GM19438 (cell line): Measurements from ENCODE around the gene DNPH1.

Experiments
- ATAC-seq: cut with Tn5 transposase; IDR thresholded peaks from one replicate; pipeline ENCODE4 v1.9.1; 2021; ENCODE audit warnings: low read depth; ENCODE audit not compliant: unreplicated experiment

DNPH1 gene

DNA sequence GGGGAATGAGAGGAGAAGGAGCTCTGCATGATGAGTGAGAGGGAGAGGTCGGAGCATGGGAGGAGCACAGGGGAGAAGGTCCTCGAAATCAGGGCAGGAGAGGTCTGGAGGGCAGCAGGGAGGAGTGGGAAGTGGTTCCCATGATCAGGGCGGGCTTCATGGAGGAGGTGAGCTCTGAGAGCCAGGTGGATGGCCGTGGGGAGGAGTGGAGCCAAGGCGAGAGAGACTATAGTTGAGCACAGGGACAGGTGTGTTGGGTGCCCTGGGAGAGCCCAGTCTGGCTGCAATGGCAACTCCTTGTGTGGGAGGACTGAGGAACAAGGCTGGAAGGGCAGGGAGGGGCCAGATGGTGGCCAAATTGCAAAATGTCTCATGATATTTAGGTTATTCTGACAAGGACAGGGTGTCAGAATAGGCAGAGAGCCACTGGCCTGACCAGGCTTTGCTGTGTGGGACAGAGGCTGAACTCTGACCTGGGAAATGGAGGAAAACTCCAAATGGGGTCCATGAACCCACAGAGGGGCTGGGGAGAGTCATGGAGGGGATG, 35.4 kb upstream of the DNPH1 start:
- ATAC-seq: no peak

GRCh38 chr6:43263314-43264178, 34.3 kb upstream of the DNPH1 start:
- no peak for ATAC-seq

GRCh38 chr6:43262780-43263313, 33.6 kb upstream of the DNPH1 start:
- no peak for ATAC-seq

DNA sequence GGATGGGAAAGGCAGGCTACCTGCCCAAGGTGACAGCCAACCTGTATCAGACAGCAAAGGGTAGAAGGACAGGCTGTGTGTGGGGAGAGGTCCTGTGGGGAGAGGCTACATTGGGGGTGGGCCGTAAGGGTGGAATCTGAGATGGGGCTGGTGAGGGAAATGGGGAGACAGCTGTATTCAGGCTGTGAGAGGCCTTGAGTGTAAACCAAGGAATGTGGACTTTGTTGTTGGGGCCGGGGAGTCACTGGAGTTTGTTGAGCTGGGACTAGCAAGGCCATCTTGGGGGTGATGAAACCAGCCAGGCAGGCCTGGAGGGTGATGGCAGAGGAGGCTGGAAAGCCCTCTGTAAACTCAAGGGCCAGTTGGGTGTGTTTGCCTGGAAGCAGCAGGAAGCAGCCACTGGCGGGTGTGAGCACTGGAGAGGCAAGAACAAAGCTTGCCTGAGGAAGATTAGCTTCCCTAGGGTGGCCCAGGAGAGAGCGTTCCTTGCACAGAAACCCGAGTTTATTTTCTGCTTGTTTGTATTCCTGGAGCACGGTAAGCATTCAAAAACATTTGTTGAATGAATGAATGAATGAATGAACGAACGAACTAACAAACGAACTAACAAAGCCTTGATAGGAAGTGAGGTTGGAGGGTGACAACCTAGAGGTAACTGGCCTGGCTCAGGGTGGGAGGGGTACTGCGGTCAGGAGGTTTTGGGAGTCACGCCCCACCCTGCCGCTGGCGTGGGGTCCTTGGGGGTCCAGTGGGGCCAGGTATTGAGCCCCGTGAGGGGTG, 32.9 kb upstream of the DNPH1 start:
- ATAC-seq: no peak

- no peak for ATAC-seq
Observed at GRCh38 chr6:43261198-43261597, 31.9 kb upstream of the DNPH1 start.

DNA sequence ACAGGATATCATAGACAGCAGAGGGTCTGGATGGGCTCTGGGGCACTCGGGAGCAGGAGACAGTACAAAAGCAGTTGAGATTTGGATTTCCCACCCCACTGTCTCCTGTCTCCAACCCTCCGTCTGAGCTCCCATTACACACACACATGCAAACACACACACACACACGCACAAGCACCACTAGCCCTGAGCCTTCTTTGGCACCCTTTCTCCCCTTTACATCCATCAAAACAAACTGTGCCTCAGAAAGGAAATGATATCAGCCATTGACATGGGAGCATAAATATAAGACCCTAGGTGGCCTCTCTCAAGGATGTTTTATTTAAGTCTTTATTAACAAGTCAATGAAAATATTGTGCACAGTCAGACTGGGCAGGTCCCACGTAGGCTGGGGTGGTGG, 31.5 kb upstream of the DNPH1 start:
- no peak for ATAC-seq

DNA sequence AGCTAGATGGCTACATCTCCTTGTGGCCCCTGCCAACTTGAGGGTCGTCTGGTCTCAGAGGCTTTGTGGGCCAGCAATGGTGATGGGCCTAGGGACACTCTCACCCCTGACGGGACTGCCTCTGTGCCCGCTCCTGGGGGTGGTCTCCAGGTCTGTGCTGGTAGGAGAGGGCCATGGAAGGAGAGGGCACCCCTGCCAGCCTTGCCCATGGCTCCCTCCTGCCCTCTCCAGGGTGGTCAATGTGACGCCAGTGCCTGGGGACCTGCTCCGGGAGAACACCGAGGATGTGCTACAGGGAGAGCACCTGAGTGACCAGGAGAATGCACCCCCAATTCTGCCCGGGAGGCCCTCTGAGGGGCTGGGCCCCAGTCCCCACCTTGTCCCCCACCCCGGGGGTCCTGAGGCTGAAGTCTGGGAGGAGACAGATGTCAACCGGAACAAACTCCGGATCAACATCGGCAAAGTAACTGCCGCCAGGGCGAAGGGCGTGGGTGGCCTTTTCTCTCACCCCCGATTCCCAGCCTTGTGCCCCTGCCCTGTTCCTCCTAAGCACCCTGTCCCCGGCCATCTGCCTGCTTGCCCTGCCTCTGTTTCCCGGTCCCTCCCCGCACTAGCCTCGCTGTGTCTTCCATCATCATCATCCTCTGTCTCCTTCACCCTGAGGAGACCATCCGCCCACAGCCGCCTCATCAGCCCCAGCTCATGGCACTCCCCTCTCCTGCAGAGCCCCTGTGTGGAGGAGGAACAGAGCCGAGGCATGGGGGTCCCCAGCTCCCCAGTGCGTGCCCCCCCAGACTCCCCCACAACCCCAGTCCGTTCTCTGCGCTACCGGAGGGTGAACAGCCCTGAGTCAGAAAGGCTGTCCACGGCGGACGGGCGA, 29.8 kb upstream of the DNPH1 start:
- ATAC-seq: no peak

- no peak for ATAC-seq
Observed at GRCh38 chr6:43258180-43258579, 28.9 kb upstream of the DNPH1 start.

DNA sequence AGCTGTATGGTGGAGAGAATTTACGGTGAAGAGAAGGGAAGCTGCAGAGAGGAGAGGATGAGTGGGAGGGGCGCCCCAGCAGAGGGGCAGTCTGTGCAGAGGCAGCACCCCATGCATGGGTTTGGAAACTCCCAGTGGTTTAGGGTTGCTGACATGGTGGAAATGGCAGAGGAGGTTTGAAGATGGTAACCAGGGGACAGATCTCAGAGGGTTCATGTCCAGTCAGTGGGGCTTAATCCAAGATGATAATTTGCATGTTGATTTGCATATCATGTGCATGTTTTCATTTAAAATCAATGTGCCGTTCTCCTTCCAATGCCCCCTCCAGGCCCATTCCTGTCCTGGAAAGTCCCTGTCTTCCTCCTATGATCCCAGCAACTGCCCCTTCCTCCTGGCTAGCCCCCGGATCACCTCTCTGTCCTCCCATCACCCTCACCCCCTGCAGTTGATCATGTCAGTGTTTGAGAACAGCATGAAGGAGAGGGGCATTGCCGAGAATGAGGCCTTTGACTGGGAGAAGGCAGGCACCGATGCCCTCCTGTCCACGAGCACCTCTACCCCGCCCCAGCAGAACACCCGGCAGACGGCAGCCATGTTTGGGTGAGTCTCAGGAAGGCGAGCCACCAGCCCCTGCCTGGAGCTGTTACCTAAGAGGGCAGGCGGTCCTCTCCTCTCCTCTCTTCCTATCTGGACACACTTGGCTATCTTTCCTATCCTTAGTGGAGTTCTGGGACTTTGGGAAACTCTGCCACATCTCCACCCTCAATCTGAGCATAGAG, 28.3 kb upstream of the DNPH1 start:
- no peak for ATAC-seq

DNA sequence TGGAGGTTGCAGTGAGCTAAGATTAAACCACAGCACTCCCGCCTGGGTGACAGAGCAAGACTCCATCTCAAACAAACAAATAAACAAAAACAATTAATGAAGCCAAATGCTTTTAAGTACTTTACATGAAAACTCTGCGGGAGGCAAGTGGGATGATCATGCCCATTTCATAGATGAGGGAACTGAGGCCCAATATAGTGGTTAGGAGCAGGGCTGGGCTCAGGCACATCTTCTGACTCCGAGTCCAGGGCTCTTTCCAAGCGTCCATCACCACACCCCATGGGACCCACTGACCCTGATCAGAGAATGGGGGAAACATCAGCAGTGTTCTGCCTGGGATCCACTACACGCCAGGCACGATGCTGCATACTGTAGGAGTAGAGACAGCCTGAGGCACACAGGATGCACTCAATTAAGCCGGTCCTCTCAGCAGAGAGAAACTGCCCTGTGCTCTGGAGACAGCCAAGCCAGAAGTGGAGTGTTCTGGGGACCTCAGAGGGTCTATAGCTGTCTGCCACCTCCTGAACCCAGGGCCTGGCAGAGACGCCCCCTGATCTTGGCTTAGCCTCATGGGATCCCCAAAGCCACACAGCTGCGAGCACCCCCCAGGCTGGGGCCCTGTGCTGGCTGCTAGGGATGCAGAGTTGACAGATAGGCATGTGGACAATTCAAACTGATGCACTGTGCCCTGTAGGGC, 27.5 kb upstream of the DNPH1 start:
- no peak for ATAC-seq

DNA sequence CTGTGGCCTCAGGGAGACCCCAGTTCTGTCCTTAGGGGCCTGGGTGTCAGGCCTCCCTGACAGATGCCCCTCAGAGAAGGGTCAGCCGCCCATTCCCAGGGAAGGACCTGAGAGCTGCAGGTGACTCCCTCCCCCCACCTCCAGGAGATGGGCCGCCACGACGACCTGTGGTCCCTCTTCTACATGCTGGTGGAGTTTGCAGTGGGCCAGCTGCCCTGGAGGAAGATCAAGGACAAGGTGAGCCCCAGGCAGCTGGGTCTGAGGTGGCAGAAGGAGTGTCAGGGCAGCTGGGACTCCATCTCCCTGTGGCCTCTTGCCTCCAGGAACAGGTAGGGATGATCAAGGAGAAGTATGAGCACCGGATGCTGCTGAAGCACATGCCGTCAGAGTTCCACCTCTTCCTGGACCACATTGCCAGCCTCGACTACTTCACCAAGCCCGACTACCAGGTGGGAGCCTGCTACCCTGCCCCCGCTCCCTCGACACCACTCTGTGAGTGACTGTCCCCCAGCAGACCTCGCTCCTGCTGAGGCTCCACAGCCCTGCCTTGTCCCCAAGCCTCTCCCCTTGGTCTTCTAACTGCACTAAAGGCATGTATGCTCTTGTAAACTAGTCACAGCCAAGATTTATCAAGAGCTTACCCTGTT, 26.2 kb upstream of the DNPH1 start:
- no peak for ATAC-seq

DNA sequence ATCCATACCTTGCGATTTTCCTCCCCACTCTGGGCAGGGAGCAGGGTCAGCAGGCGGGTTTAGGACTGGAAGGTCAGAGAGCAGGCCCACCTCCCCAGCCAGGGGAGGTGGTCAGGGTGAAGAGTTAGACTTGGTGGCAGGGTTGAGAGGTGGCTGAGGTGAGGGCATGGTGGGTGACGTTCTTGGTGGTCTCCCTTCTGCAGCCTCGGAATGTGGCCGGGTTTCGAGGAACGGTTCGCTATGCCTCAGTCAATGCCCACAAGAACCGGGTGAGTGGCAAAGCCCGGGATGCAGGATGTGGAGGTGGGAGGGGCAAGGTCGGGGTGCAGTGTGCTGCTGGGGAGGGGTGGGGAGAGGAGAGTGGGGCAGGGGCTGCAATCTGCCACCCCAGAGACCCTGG, 25.6 kb upstream of the DNPH1 start:
- no peak for ATAC-seq

GRCh38 chr6:43254138-43254817, 25.0 kb upstream of the DNPH1 start:
- ATAC-seq: no peak

- no peak for ATAC-seq
Observed at GRCh38 chr6:43253401-43253800, 24.1 kb upstream of the DNPH1 start.

DNA sequence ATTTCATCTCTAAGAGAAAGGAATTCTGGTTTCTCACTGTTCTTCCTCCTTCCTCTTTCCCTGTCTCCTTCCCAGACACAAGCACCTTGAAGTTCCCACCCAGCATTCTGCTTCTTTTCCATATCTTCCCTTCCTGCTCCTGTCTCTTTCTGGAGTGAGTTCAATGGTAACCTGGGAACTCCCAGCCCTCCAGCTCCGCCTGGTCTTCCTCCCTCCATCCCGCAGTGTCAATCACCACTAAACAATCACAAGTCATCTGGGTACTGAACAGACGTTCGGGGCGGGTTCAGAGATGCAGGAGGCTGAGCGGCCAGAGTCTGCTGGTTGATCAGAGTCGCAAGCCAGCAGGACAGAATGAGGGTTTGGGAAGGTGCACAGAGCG, 21.7 kb upstream of the DNPH1 start:
- no peak for ATAC-seq

DNA sequence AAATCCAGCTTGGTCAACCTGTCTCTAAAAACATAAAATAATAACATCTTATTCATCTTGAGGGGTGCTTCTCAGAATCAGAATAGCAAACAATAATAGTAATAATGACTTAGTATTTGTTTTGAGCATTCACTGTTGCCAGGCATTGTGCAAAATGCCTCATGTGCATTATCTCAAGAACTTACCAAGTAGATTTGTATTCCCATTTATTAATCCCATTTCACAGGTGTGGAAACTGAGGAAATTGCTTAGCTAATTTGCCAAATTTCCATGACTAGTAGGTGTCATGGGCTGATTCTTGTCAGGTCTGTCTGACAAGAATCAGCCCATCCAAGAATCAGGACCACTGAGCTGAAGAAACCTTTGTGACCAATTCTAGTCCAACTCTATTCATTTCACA, 19.5 kb upstream of the DNPH1 start:
- no peak for ATAC-seq

DNA sequence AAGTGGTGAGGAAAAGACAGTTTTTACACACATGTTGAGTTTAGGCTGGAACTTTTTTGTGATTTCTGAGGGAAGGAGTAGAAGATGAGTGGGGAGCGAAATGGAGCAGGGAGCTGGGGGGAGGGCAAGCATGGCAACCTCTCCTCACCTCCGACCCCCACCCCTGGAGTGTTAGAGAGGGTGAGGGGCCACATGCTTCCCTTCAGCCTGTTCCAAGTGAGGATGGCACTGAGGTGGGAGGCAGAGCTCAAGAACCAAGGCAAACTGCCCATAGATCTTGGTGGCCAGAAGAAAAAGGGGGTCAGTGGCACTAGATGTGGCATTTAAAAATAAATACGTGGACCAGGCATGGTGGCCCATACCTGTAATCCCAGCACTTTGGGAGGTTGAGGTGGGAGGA, 18.8 kb upstream of the DNPH1 start:
- ATAC-seq: no peak
